Activated CD4-positive, alpha-beta T cell treated with anti-CD3 and anti-CD28 coated beads, Interleukin-2, amount 50 U/mL, for 48 hours (primary cell): ENCODE results near the gene E2F2.

Experiments
- DNase-seq, 2 experiments: peaks; one replicate each; pipeline ENCODE4 v3.0.0-alpha.2; 2020

E2F2 gene

GRCh38 chr1:23481026-23481597 is 49.9 kb downstream of the E2F2 start:
- no peak for DNase-seq

- DNase-seq, result no peak
Observed at GRCh38 chr1:23480187-23481025, 50.6 kb downstream of the E2F2 start.

- no peak for DNase-seq
Observed at GRCh38 chr1:23479666-23479941, 51.4 kb downstream of the E2F2 start.

- no peak for DNase-seq
Observed at GRCh38 chr1:23478896-23479665, 52.0 kb downstream of the E2F2 start.

- DNase-seq, result no peak
Observed at GRCh38 chr1:23477359-23478144, 53.5 kb downstream of the E2F2 start.

GRCh38 chr1:23475641-23476040 is 55.4 kb downstream of the E2F2 start:
- no peak for DNase-seq

DNA sequence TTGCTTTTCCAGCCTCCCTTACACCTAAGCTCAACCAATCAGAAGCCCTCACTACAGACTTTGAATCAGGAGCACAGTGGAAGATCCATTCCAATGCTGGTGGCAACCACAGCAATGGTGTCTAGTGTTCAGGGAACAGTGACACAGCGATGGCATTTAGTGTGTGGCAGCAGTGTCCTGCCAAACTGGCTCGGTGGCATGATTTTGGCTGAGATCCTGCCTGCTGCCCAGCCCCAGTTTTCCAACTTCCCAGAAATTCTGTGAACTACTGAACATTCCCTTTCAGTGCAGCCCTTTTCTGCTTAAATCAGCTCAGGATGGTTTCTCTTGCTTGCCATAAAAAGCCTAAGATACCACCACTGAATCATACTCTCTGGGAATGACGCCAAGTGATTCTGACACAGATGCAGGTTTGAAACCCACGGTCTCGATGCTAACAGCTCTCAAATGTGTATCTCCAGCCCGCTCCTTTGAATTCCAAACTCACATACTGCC is 55.9 kb downstream of the E2F2 start:
- DNase-seq, result no peak

DNA sequence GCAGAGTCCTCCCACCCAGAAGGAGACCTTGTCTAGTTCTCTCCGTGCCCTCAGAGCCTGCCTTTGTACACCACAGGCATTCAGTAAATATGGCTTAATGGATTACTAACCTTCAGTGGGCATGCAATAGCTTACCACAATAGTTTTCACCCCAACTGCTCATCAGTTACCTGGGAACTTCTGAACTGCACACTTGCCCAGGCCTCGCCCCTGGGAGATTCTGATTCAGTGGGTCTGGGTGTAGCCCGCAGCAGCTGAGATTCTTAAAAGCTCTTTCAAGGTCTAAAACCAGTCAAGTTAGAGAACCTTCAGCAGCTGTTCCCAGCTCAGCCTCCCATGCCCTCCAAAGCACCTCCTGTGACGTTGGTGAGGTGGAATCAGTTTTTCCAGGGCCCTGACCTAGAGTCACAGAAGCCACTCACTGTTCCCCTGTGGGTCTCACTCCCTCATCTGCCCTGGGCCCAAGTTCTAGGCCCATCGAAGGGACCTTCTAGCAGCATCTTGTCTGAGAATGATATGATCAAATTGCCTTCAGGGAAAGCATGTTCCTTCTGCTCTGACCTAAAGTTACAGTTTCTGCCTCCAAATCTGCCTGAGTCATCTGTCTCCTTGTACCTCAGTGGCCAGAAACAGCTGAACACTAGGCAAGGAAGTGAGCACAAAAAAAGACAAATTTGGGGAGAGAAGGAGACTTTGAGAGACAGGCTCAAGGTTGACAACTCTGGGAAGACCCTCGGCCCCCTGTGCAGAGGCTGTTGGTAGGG is 57.8 kb downstream of the E2F2 start:
- no peak for DNase-seq

DNA sequence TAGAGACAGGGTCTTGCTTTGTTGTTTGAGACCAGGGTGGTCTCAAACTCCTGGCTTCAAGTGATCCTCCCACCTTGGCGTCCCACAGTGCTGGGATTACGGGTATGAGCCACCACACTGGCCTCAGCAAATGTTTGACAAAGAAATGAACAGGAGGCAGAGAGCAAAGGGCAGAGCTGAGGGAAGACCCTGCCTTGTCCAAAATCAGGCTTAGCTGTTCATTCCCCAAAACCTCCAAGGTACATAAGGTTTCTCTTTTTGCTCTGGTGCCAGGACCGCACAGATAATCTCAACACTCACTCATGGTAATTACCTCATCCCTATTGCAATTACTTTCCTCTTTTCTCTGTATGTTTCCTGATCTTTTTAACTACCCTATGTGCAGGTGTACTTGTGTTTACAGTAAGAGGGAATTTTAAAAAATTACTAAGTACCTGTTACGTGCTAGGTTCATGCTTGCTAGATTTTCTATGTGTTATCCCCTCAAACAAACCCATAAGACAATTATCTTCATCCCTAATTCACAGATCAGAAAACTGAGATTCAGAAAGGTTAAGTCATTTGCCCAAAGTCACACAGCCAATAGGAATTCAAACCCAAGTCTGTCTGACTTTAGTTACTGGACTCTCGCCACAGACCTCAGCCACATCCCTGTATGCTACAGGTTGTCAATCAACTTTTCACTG is 58.5 kb downstream of the E2F2 start:
- DNase-seq, result no peak

DNA sequence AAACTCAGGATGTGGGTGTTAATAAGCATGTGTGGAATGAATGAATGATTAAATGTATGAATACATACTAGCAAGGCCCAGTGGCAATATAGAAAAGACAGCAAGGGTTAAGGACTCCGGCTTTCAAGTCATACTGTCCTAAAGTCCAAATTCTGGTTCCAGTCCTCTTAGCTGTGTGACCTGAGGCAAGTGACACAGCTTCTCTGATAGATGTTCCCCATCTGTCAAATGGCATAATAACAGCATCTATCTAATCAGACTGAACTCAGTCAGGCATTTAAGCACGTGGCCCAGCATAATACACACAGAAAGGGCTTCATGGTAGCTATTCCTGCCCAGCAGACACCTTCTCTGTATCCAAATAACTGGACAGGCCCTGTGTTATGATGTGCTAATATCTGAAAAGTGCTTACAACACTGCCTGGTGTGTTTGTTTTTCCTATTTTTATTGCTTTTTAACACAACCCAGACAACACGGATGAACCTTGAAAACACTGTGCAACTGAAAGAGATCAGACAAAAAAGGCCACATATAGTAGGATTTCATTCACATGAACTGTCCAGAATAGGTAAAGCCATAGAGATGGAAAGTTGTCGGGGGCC is 59.5 kb downstream of the E2F2 start:
- DNase-seq, result no peak

- no peak for DNase-seq
Observed at GRCh38 chr1:23470282-23471070, 60.6 kb downstream of the E2F2 start.

DNA sequence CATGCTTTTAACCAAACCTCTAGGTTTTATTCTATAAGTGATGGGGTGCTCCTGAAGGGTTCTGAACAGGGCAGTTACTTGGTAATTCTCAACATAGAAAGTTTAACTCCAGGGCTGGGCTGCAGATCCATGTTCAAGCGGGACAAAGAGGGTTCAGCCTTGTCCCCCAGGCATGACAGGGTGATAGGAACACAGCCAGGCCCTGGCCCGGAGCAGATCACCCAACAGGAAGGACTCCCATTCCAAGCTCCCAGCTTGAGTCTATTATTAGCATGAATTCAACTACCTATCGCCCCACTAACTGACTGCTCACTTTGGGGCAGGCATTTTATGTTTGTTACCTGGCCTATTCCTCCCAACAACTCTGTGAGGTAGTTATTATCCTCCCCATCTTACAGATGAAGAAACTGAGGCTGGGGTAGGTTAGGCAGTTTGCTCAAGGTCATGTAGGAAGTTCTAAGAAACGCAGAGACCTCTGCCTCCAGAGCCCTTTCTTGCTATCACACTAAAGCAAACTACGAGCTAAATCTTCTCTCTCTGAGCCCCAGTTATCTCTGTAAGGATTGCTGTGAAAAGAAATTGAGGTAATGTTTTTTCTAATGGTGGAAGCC is 61.6 kb downstream of the E2F2 start:
- no peak for DNase-seq

- DNase-seq, result no peak
Observed at GRCh38 chr1:23466423-23466989, 64.5 kb downstream of the E2F2 start.

- DNase-seq, result no peak
Observed at GRCh38 chr1:23463286-23463685, 67.7 kb downstream of the E2F2 start.

GRCh38 chr1:23462766-23463165 is 68.3 kb downstream of the E2F2 start:
- DNase-seq, result no peak

- no peak for DNase-seq
Observed at GRCh38 chr1:23461050-23461449, 70.0 kb downstream of the E2F2 start.

GRCh38 chr1:23460519-23460918 is 70.5 kb downstream of the E2F2 start:
- DNase-seq, result no peak

DNA sequence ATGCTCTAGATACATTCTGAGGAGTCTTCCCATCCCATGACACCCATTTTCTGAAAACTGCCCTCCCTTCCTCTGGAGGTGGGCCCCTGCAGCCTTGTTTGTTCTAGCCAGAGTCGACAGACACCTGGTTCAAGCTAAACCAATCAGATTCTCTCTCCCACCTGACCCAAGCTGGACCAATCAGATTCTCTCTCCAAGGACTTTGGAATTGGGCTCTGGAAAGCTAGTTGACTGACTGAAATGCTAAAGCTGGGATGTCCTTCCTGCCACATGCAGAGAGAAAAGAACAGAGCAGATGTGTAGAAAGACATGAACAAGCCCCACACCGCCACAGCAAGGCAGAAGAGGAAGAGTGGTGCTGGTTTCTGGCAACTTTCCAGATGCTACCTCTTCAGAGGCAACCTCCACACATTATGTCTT is 71.7 kb downstream of the E2F2 start:
- DNase-seq, result no peak
